HepG2 (cell line): Measurements from ENCODE around the gene ENTPD2. TPM values are rescaled to one million over a fixed set of nuclear protein-coding genes. Genes with fewer than 3 reads are reported as not detected.

Experiments used
- ARID2 ChIP-seq: sonication (generic); formaldehyde crosslinking; IDR thresholded peaks from 2 replicates; pipeline ENCODE4 v1.8.1; 2022; ENCODE audit warnings: mild to moderate bottlenecking, missing genetic modification reagents, borderline replicate concordance
- ATF7 ChIP-seq, 2 experiments: fragments of 450-650 bp in 1 of 2; sonication (generic) in 1 of 2; formaldehyde crosslinking in 1 of 2; IDR thresholded peaks; 2 replicates each; pipeline versions ENCODE4 v1.4.0 to v1.6.1; 2016 to 2020; ENCODE audit warnings: antibody characterized with exemption in 1 of 2, mild to moderate bottlenecking in 1 of 2, missing genetic modification reagents in 1 of 2
- ATM ChIP-seq: fragments of 450-650 bp; IDR thresholded peaks from 2 replicates; pipeline ENCODE4 v1.7.1; 2017; ENCODE audit warnings: mild to moderate bottlenecking, borderline replicate concordance
- BRCA1 ChIP-seq: sonication (generic); formaldehyde crosslinking; IDR thresholded peaks from 2 replicates; pipeline ENCODE4 v1.4.0; 2020; ENCODE audit warnings: missing genetic modification reagents
- DNMT1 ChIP-seq: sonication (generic); formaldehyde crosslinking; IDR thresholded peaks from 2 replicates; pipeline ENCODE4 v1.5.1; 2020; ENCODE audit warnings: mild to moderate bottlenecking, missing genetic modification reagents
- FOXA3 ChIP-seq: IDR thresholded peaks from 2 replicates; pipeline ENCODE4 v1.6.1; 2016; ENCODE audit warnings: missing genetic modification reagents, missing compliant biosample characterization
- FOXJ3 ChIP-seq: sonication (generic); formaldehyde crosslinking; IDR thresholded peaks from 2 replicates; pipeline ENCODE4 v1.4.0; 2020; ENCODE audit warnings: missing genetic modification reagents, mild to moderate bottlenecking, borderline replicate concordance
- FOXM1 ChIP-seq: sonication (generic); formaldehyde crosslinking; IDR thresholded peaks from 2 replicates; pipeline ENCODE4 v1.5.0; 2020; ENCODE audit warnings: missing genetic modification reagents
- GPN1 ChIP-seq: sonication (generic); formaldehyde crosslinking; IDR thresholded peaks from 2 replicates; pipeline ENCODE4 v1.5.1; 2020; ENCODE audit warnings: missing genetic modification reagents, borderline replicate concordance
- MYC ChIP-seq: sonication (generic); formaldehyde crosslinking; IDR thresholded peaks from 2 replicates; pipeline ENCODE4 v1.9.0; 2021; ENCODE audit warnings: missing genetic modification reagents, borderline replicate concordance
- RXRA ChIP-seq: sonication (generic); formaldehyde crosslinking; IDR thresholded peaks from 2 replicates; pipeline ENCODE4 v1.5.1; 2020; ENCODE audit warnings: missing genetic modification reagents
- SNRNP70 ChIP-seq: fragments of 200-400 bp; formaldehyde crosslinking; IDR thresholded peaks from 2 replicates; pipeline ENCODE4 v1.6.1; 2017; ENCODE audit warnings: mild to moderate bottlenecking, low read depth, low read length, moderate library complexity
- SP4 ChIP-seq: sonication (generic); formaldehyde crosslinking; IDR thresholded peaks from 2 replicates; pipeline ENCODE4 v1.8.1; 2023; ENCODE audit warnings: mild to moderate bottlenecking, missing genetic modification reagents
- TAF15 ChIP-seq: fragments of 200-400 bp; formaldehyde crosslinking; IDR thresholded peaks from one replicate; pipeline ENCODE4 v1.6.1; 2018; ENCODE audit warnings: mild to moderate bottlenecking, low read depth, low read length; ENCODE audit not compliant: poor library complexity, severe bottlenecking
- TGIF2 ChIP-seq: IDR thresholded peaks from 2 replicates; pipeline ENCODE4 v1.6.1; 2016; ENCODE audit warnings: control low read depth, missing compliant biosample characterization
- TRIM24 ChIP-seq: sonication (generic); formaldehyde crosslinking; IDR thresholded peaks from 2 replicates; pipeline ENCODE4 v1.8.0; 2022; ENCODE audit warnings: mild to moderate bottlenecking, missing genetic modification reagents
- YY1 ChIP-seq: IDR thresholded peaks from 2 replicates; pipeline ENCODE4 v1.6.1; 2011; ENCODE audit warnings: low read length, low read depth, moderate library complexity, mild to moderate bottlenecking; ENCODE audit not compliant: insufficient read depth, insufficient replicate concordance
- ZFP90 ChIP-seq: sonication (generic); formaldehyde crosslinking; IDR thresholded peaks from 2 replicates; pipeline ENCODE4 v1.8.0; 2022; ENCODE audit warnings: missing genetic modification reagents, mild to moderate bottlenecking, inconsistent platforms, borderline replicate concordance
- ZNF383 ChIP-seq: sonication (generic); formaldehyde crosslinking; IDR thresholded peaks from 2 replicates; pipeline ENCODE4 v1.4.0; 2020; ENCODE audit warnings: missing genetic modification reagents, mild to moderate bottlenecking, borderline replicate concordance
- ZNF562 ChIP-seq: sonication (generic); formaldehyde crosslinking; IDR thresholded peaks from 2 replicates; pipeline ENCODE4 v1.8.0; 2022; ENCODE audit warnings: missing genetic modification reagents, borderline replicate concordance
- ZNF777 ChIP-seq: sonication (generic); formaldehyde crosslinking; IDR thresholded peaks from 2 replicates; pipeline ENCODE4 v1.4.0; 2020; ENCODE audit warnings: missing genetic modification reagents
- polyA plus RNA-seq, 8 experiments: library from polyadenylated mRNA; depleted of rRNA in 3 of 8; stranded (reverse) in 7 of 8; unstranded in 1 of 8; fragments of >200 nt; fragmentation: Illumina TruSeq in 4 of 8; extraction: Trizol in 4 of 8; gene quantifications; 2 replicates each; pipeline versions ENCODE4 v1.2.1 to v1.2.3, GENCODE V29; 2011 to 2016; ENCODE audit warnings: low read depth in 4 of 8, missing spikeins in 1 of 8, mixed read lengths in 1 of 8; ENCODE audit not compliant: insufficient read depth in 1 of 8
- total RNA-seq, 5 experiments: library from RNA; depleted of rRNA; stranded (reverse); fragments of >200 nt; fragmentation: Illumina TruSeq; extraction: Trizol; gene quantifications; 2 replicates each; pipeline ENCODE4 v1.2.3, GENCODE V29; 2016; ENCODE audit warnings: low read depth in 1 of 5
- TF ChIP-seq, protein P1 (sequence below): IDR thresholded peaks from 2 replicates; pipeline ENCODE4 v1.6.1; 2016; ENCODE audit warnings: missing biosample characterization, missing genetic modification reagents, low read depth
- TF ChIP-seq, protein P2 (sequence below): sonication (generic); formaldehyde crosslinking; IDR thresholded peaks from 2 replicates; pipeline ENCODE4 v1.8.1; 2023; ENCODE audit warnings: mild to moderate bottlenecking, missing genetic modification reagents
- TF ChIP-seq, protein P3 (sequence below): IDR thresholded peaks from 2 replicates; pipeline ENCODE4 v1.6.1; 2016; ENCODE audit warnings: missing genetic modification reagents, missing compliant biosample characterization
- TF ChIP-seq, protein P4 (sequence below): sonication (generic); formaldehyde crosslinking; IDR thresholded peaks from 2 replicates; pipeline ENCODE4 v1.4.0; 2020; ENCODE audit warnings: missing genetic modification reagents, mild to moderate bottlenecking, borderline replicate concordance

The ENTPD2 gene
- total and polyA plus RNA-seq, 2 of the 13 experiments (the other 11 are each of a cell fraction or from before 2014, with no cell fraction given), result 0.95 to 3.2 TPM

DNA sequence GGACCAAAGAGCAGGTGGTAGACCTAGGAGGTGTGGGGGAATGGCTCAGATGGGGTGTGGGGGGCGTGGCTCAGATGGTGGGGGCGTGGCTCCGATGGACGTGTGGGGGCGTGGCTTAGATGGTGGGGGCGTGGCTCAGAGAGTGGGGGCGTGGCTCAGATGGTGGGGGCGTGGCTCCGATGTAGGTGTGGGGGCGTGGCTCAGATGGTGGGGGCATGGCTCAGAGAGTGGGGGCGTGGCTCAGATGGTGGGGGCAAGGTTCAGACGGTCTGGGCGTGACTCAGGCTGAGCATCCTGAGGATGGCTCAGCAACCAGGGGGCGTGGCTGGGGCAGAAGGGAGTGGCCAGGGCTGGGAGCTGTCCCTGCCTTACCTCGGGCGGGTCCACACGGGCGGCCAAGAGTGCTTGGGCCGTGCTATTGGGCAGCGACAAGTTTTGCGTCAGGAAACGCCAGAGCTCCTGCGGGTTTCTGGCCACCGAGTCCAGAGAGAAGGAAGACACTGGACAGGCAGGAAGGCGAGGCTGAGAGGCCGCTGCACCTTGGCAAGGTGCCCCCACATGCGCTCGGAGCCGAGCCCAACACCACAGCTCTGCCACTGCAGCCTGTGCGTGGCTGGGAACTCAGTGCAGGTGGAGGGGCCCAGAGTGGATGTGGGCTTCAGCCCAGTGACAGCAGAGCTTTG lies 31.7 kb downstream of the ENTPD2 start (continued):
- TF ChIP-seq, protein P1, sequence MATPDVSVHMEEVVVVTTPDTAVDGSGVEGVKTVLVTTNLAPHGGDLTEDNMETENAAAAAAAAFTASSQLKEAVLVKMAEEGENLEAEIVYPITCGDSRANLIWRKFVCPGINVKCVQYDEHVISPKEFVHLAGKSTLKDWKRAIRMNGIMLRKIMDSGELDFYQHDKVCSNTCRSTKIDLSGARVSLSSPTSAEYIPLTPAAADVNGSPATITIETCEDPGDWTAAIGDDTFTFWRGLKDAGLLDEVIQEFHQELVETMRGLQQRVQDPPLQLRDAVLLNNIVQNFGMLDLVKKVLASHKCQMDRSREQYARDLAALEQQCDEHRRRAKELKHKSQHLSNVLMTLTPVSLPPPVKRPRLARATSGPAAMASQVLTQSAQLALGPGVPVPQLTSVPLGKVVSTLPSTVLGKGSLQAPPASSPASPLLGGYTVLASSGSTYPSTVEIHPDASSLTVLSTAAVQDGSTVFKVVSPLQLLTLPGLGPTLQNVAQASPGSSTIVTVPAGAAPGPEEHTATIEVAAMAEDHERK (CRISPR knock-in tag), result no peak
- TF ChIP-seq DNMT1 (CRISPR knock-in tag), result peak; percentile 57; the same call in 1 of the 2 replicates
- TF ChIP-seq ATF7 (IDR thresholded peaks at IDR 0.05), result no peak
- TF ChIP-seq ATF7 (CRISPR knock-in tag; IDR thresholded peaks at IDR 0.05), result no peak
- TF ChIP-seq RXRA, result peak; percentile 52; the same call in 1 of the 2 replicates
- TF ChIP-seq BRCA1, result no peak
- no peak for TF ChIP-seq ZNF562 (CRISPR knock-in tag)
- TF ChIP-seq TRIM24, result no peak
- no peak for TF ChIP-seq ZNF777
- no peak for TF ChIP-seq ZFP90
- no peak for TF ChIP-seq FOXA3 (CRISPR knock-in tag)
- TF ChIP-seq ZNF383 (CRISPR knock-in tag), result no peak
- no peak for TF ChIP-seq GPN1 (CRISPR knock-in tag)
- TF ChIP-seq YY1, result peak; percentile 22
- TF ChIP-seq SP4, result peak; percentile 99
- TF ChIP-seq, protein P2, sequence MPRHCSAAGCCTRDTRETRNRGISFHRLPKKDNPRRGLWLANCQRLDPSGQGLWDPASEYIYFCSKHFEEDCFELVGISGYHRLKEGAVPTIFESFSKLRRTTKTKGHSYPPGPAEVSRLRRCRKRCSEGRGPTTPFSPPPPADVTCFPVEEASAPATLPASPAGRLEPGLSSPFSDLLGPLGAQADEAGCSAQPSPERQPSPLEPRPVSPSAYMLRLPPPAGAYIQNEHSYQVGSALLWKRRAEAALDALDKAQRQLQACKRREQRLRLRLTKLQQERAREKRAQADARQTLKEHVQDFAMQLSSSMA (CRISPR knock-in tag), result no peak
- TF ChIP-seq TGIF2 (CRISPR knock-in tag), result no peak
- no peak for TF ChIP-seq FOXJ3 (CRISPR knock-in tag)
- TF ChIP-seq, protein P3, sequence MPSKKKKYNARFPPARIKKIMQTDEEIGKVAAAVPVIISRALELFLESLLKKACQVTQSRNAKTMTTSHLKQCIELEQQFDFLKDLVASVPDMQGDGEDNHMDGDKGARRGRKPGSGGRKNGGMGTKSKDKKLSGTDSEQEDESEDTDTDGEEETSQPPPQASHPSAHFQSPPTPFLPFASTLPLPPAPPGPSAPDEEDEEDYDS (CRISPR knock-in tag), result peak; percentile 78; the same call in 1 of the 2 replicates
- TF ChIP-seq SNRNP70, result no peak
- no peak for TF ChIP-seq ARID2 (CRISPR knock-in tag)
- no peak for TF ChIP-seq FOXM1 (CRISPR knock-in tag)
- no peak for TF ChIP-seq MYC
- TF ChIP-seq ATM, result no peak
- TF ChIP-seq TAF15, result no peak
- TF ChIP-seq, protein P4, sequence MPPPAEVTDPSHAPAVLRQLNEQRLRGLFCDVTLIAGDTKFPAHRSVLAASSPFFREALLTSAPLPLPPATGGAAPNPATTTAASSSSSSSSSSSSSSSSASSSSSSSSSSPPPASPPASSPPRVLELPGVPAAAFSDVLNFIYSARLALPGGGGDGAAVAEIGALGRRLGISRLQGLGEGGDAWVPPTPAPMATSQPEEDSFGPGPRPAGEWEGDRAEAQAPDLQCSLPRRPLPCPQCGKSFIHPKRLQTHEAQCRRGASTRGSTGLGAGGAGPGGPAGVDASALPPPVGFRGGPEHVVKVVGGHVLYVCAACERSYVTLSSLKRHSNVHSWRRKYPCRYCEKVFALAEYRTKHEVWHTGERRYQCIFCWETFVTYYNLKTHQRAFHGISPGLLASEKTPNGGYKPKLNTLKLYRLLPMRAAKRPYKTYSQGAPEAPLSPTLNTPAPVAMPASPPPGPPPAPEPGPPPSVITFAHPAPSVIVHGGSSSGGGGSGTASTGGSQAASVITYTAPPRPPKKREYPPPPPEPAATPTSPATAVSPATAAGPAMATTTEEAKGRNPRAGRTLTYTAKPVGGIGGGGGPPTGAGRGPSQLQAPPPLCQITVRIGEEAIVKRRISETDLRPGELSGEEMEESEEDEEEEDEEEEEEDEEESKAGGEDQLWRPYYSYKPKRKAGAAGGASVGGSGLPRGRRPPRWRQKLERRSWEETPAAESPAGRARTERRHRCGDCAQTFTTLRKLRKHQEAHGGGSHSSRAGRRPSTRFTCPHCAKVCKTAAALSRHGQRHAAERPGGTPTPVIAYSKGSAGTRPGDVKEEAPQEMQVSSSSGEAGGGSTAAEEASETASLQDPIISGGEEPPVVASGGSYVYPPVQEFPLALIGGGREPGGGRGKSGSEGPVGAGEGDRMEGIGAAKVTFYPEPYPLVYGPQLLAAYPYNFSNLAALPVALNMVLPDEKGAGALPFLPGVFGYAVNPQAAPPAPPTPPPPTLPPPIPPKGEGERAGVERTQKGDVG, result no peak
